ENCODE data around the gene CERK.

Gene CERK

DNA sequence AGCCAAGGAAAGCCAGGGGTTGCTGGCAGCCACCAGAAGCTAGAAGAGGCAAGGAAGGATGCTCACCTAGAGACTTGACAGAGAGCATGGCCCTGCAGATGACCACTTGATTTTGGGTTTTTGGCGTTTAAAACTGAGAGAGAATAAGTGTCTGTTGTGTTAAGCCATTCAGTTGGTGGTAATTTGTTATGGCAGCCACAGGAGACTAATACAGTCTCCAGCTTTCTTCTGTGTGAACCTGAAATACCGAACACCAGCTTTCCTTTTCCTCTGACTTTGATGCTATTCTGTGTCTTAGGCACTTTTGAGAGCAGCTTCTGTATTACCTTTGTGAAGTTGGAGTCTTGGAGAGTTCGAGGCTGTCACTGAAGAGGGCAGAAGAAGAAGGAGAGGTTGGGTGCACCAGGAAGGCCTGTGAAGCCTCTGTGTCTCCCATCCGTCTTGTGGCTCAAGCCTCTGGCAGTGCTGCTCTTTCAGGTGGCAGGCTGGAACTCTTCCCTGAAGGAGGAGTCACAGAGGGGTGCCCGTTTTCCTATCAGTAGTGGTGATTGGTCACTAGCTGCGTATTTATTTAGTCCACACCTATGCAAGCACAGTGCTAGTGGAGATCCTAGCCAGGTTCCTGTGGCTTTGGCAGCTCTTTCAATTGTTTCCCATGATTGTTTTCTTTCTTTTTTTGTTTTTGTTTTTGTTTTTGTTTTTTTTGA, 26.9 kb upstream of the CERK start:
- DNase-seq (ENCODE audit: low read depth in 2 of 2): no peak

DNA sequence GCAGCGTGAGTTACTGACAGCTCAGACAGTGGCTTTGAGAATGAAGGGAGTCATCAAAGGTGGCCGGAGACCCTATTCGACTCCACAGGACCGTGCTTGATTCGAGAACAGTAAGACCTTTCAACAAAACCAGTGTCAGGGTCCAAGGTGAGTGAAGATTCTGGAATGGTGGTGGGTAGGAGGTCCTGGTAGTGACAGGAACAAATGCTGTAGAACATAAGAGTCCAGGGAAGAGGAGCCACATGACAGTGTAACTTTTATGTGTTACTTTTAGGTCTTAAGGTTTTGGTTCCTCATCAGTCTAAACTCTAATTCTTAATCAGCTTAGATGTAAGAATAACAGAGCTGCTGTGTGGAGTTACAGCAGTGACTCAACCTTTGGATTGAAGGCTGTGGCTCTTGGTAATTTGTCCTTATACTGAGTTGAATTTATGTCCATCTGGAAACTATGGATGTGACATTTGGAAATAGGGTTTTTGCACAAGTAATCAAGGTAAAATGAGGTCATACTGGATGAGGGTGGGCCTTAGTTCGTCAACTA, 26.2 kb upstream of the CERK start:
- no peak for DNase-seq (ENCODE audit: low read depth in 2 of 2)

- DNase-seq (ENCODE audit: low read depth in 2 of 2): no peak
Measured at GRCh38 chr22:46763051-46763705, 25.1 kb upstream of the CERK start.

DNA sequence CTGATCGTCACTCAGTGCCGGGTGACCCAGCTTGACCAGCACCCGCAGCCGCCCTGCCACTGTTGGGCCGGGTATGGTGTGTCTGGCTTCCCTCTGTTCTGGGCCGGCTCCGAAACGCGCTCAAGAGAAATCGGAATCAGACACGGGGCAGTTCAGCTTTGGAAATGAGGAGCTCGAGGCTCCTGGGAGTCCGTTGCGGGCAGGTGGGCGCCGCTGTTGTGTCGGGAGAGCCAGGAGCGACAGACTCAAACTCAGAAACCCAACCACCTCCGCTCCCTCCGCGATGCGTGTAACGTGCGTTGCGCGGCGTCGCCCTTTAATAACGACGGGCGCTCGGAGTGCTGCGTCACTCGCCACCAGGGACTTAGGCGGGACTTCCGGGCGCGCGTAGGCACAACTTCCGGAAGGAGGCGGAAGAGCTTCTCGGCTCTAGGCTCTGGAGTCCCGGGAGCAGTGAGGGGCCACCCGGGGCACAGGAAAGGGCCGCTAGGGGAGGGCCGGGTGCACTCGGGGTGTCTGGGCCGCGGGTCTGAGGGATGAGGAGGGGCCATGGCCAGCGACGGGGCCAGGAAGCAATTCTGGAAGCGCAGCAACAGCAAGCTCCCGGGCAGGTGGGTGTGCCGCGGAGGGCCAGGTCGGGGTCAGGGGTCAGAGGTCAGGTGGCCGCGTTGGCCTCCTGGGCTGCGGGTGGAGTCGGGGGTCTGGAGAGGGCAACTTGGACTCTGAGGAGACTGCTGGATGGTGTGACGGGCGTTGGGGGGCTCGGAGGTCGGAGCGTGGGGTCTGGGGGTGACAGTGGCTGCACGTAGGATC, 24.4 kb upstream of the CERK start, which contains the start of gene TBC1D22A:
TBC1D22A (plus strand) TSS at position 413 of the 813 bp plus-strand sequence; CDS start at position 550, 137 bp downstream.
- peak; percentile 92 to 93 for DNase-seq (ENCODE audit: low read depth in 2 of 2)

DNA sequence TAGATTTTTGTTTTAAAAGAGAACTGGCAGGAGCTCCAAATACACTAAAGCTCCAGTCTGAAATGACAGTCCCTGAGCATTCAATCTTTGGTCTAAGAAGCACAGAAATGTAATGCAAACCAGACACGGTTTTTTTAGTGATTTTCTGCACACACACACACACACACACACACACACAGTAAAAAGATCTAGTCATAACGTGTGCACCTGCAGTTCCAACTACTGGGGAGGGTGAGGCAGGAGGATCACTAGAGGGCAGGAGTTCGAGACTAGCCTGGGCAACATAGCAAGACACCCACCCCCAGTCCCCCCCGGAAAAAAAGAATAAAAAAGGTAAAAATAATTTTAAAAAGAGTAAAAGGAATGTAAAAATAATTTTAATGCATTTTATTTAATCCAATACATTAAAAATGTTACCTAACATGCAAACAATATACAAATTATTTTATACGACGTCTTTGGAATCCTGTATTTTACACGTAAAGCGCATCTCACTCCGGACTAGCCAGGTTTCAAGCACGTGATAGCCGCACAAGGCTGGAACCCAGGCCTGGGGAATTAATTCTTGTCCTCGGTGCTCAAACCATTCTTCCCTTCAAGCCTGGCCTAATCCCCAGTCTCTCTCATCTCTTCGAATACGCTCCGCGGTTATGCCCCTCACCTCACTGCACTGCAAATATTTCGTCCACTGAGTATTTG, 23.6 kb upstream of the CERK start:
- no peak for DNase-seq (ENCODE audit: low read depth in 2 of 2)

DNA sequence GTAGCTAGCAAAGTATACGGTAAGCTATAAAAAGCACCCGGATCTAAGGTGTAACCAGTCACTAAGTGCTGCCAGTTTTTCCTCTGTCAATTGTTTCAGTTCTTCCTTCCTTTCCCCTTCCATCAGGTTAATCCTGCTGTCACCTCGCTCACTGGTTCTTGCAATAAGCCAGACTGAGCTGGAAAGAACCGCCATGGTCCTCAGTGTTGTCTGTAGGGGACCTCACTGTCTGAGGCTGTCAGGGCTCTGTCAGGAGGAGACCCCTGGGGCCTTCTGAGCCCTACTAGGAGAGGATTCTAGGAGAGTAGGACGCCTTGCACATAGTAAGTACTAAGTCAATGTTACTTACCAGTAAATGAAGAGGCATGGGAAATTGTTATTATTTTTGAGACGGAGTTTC, 23.0 kb upstream of the CERK start:
- no peak for DNase-seq (ENCODE audit: low read depth in 2 of 2)

DNA sequence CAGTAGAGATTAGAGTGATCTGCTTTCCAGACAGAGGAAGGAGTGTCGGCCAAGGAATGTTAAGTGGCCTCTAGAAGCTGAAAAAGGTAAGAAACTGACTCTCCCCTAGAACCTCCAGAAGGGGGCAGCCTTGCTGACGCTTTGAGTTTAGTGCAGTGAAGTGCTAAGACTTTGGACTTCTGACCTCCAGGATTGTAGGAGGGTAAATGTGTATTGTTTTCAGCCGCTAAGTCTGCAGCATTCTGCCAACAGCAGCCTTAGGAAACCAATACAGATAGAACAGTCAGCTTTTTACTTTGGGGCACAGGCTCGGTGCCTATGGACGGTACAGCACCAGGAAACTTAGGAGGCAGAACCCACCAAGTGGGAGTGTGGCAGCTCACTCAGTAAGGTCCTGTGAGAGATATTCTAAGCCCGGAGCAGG, 20.8 kb upstream of the CERK start:
- DNase-seq (ENCODE audit: low read depth in 2 of 2): peak in 1 of 2 donors; percentile 39

- DNase-seq (ENCODE audit: low read depth in 2 of 2): no peak
Measured at GRCh38 chr22:46758121-46758520, 20.1 kb upstream of the CERK start.

GRCh38 chr22:46757104-46757503, 19.1 kb upstream of the CERK start:
- no peak for DNase-seq (ENCODE audit: low read depth in 2 of 2)

GRCh38 chr22:46756097-46756496, 18.0 kb upstream of the CERK start:
- no peak for DNase-seq (ENCODE audit: low read depth in 2 of 2)

DNA sequence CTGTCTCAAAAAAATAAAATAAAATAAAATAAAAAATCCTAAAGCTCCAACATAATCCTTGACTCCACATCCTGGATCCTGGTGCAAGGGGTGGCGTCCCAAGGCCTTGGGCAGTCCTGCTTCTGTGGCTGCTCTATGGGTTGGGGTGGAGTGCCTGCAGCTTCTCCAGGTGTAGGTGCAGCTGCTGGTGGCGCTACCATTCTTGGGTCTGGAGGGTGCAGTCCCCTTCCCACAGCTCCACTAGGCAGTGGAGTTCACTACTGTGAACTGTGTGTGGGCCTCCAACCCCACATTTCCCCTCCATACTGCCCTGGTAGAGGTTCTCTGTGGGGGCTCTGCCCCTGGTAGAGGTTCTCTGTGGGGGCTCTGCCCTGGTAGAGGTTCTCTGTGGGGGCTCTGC, 17.5 kb upstream of the CERK start:
- DNase-seq (ENCODE audit: low read depth in 2 of 2): no peak

DNA sequence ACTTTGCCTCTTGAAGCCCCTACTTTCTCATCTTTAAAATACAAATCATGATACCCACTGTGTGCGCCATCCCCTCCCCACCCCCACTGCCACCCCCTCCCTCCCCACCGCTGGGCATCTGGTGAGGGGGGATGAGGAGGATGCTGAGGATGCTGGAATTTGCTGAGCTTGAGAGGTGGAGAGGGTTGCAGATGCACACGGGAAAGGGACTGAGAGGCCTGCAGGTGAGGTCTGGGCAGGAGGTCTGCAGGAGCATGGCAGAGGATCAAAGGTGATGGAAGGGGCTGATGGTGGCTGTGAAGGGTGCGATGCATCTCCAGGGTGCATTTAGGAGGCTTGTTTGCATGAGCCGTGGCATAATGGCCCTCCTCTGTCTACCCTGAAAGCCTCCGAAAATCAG, 16.8 kb upstream of the CERK start:
- DNase-seq (ENCODE audit: low read depth in 2 of 2): no peak

DNA sequence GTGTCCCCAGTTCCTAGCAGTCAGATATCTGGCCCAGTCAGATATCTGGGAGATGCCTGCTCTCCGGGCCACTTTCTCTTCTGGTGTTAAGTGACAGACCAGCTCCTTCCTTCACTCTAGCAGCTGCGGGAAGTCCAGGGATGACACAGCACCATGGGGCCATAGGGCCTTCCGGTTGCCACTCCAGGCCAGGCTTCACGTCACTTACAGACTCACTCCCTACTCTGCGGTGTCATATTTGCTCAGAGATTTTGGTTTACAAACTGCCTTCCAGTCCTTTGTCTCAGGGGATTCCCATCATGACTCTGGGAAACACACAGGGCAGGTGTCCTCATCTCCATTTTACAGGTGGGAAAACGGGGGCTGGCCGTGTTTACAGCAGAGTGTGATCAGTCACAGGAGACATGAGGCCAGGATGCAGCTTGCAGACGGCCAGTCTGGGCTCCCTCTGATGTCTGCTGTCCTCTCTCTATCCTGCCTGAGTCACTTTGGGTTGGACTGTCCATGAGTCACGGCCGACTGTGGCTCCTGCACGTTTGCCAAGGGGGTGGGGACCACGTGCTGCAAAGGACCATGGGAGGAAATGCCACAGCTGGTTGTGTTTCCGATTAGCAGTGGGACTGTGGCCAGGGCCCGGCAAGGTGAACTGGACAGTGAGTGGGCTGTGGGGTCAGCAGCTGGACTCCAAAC, 16.2 kb upstream of the CERK start:
- DNase-seq (ENCODE audit: low read depth in 2 of 2): no peak

DNA sequence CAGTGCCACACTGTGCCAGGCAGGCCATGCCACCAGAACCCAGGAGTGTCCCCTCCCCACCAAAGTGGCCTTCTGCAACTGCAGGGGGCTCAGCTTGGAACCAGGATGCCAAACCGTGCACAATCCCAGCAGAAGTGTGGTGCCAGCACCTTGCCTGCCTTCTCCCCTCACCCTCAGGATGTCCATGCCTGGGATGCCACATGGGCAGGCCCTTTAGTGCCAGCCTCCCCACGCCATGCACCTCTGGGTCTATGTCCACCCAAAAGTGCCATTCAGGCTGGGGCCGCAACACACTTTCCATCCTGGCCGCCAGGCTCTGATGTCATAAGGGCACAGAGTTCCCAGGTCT, 15.7 kb upstream of the CERK start:
- no peak for DNase-seq (ENCODE audit: low read depth in 2 of 2)

DNA sequence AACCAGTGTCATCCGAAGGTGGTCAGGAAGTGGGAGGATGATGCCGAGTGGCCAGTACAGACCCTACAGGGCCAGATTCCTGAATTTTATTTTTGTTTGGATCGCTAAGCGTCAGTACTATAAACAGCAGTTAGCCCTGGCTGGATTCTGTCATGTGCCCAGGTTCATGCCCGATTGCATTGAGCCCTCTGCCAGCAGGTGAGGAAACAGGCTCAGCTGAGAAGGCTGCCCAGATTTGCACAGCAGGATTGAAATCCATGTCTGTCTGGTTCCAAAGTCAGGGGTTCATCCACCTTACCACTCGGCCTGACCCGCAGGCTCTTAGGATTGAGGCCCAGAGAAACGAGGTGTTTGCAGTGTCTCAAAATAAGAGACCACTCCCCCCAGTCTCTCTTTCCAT, 15.3 kb upstream of the CERK start:
- DNase-seq (ENCODE audit: low read depth in 2 of 2): no peak

- no peak for DNase-seq (ENCODE audit: low read depth in 2 of 2)
Measured at GRCh38 chr22:46752988-46753310, 14.9 kb upstream of the CERK start.

- DNase-seq (ENCODE audit: low read depth in 2 of 2): no peak
Measured at GRCh38 chr22:46752286-46752987, 14.4 kb upstream of the CERK start.

DNA sequence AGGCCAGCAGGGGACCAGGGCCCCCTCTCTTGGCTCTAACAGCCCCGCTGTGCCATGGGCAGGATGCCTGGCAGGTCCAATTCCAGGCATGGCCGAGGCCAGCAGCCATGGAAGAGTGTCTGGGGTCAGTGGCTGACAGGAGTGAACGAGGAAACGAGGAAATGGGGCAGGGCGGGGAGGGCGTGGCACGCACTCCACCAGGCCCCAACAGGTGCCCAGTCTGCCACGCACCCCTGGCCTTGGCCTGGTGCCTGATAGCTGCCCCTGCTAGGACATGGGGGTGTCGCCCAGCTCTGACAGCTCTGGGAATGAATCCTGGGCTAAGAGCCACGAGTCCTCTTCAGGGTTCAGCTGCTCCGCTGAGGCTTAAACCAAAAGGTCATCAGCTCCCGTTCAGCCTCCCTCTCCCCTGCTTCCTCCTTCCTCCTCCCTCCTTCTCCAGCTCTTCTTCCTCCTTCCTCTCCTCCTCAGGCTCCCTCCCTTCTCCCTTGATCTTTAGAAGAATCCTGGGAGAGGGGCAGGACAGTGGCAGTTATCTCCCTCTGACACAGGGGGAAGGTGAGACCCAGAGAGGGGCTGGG, 12.9 kb upstream of the CERK start:
- DNase-seq (ENCODE audit: low read depth in 2 of 2): no peak

- no peak for DNase-seq (ENCODE audit: low read depth in 2 of 2)
Measured at GRCh38 chr22:46750530-46750800, 12.4 kb upstream of the CERK start.

GRCh38 chr22:46749682-46750529, 11.9 kb upstream of the CERK start:
- DNase-seq (ENCODE audit: low read depth in 2 of 2): no peak
